Panc1 (cell line): Measurements from ENCODE around the gene FAM120B. TPM values are rescaled to one million over a fixed set of nuclear protein-coding genes. Genes with fewer than 3 reads are reported as not detected.

Experiments
- ATAC-seq: fragments of 200-7000 bp; cut with Tn5 transposase; 2 replicates; pipeline ENCODE4 v1.9.1; 2020; ENCODE audit warnings: mild to moderate bottlenecking, moderate library complexity
- BruUV-seq: library from RNA; stranded (reverse); fragments of 400-500 nt; replicated peaks from 2 replicates; lab custom pipeline; 2021; lab: Mats Ljungman, UMichigan
- CTCF ChIA-PET: fragments of 300-600 bp; sonication (Branson Sonifier 250); formaldehyde crosslinking; loops from one replicate; lab custom pipeline; 2022; ENCODE audit warnings: antibody characterized with exemption; lab: Charles Lee
- POLR2A ChIA-PET: fragments of 300-600 bp; sonication (Branson Sonifier 250); formaldehyde crosslinking; loops from one replicate; lab custom pipeline; 2022; ENCODE audit warnings: antibody characterized with exemption; lab: Charles Lee
- DNase-seq: peaks from one replicate; pipeline ENCODE4 v3.0.0-alpha.2; 2010; ENCODE audit warnings: low read depth, low spot score
- H3K27ac ChIP-seq: 2 replicates; pipeline ENCODE4 v1.5.1; 2011; ENCODE audit warnings: mild to moderate bottlenecking, low read length, inconsistent platforms
- H3K27me3 ChIP-seq: fragments of 200-500 bp; sonication (Bioruptor generic); 2 replicates; pipeline ENCODE4 v1.6.0; 2014; ENCODE audit warnings: low read length, inconsistent platforms; ENCODE audit not compliant: control insufficient read depth, insufficient read depth
- H3K36me3 ChIP-seq: fragments of 200-500 bp; sonication (Bioruptor generic); 2 replicates; pipeline ENCODE4 v1.5.1; 2014; ENCODE audit warnings: inconsistent platforms, mild to moderate bottlenecking, low read length, moderate library complexity; ENCODE audit not compliant: control insufficient read depth, insufficient read depth
- H3K4me1 ChIP-seq: 2 replicates; pipeline ENCODE4 v1.5.1; 2011; ENCODE audit warnings: inconsistent platforms, mild to moderate bottlenecking, low read length, moderate library complexity; ENCODE audit not compliant: control insufficient read depth, insufficient read depth
- H3K4me3 ChIP-seq, 2 experiments: 2 replicates each; pipeline ENCODE4 v1.5.1; 2011 to 2012; ENCODE audit warnings: low read depth in 2 of 2, low read length in 2 of 2, mild to moderate bottlenecking in 2 of 2, inconsistent platforms in 1 of 2, moderate library complexity in 1 of 2
- H3K9me3 ChIP-seq: fragments of 200-500 bp; sonication (Bioruptor generic); 2 replicates; pipeline ENCODE4 v1.5.1; 2014; ENCODE audit warnings: low read depth, mild to moderate bottlenecking, inconsistent platforms, low read length, moderate library complexity; ENCODE audit not compliant: control insufficient read depth, insufficient read depth
- CTCF ChIP-seq: fragments of 450-650 bp; IDR thresholded peaks from 2 replicates; pipeline ENCODE4 v1.5.1; 2017; ENCODE audit warnings: mild to moderate bottlenecking
- POLR2AphosphoS5 ChIP-seq: IDR thresholded peaks from 2 replicates; pipeline ENCODE4 v1.6.1; 2012; ENCODE audit warnings: mild to moderate bottlenecking, low read depth, low read length, moderate library complexity
- REST ChIP-seq, 2 experiments: IDR thresholded peaks; 2 replicates each; pipeline ENCODE4 v1.6.1; 2011 to 2012; ENCODE audit warnings: low read depth in 2 of 2, control low read depth in 1 of 2, low read length in 1 of 2, mild to moderate bottlenecking in 1 of 2, moderate library complexity in 1 of 2; ENCODE audit not compliant: insufficient read depth in 1 of 2
- SIN3A ChIP-seq: IDR thresholded peaks from 2 replicates; pipeline ENCODE4 v1.6.1; 2012; ENCODE audit warnings: low read depth, mild to moderate bottlenecking, low read length, moderate library complexity, borderline replicate concordance; ENCODE audit not compliant: insufficient read depth
- TCF7L2 ChIP-seq: IDR thresholded peaks from 2 replicates; pipeline ENCODE4 v1.6.1; 2011; ENCODE audit warnings: mild to moderate bottlenecking, low read depth, low read length, inconsistent platforms
- in situ Hi-C: cut with HindIII; loops from 2 replicates; pipeline ENCODE4 v1.10.0; 2016; ENCODE audit warnings: low sequenced_read_pairs, low pct_unique_long_range_greater_than_20kb
- intact Hi-C: fragments of 100-400 bp; cut with micrococcal nuclease; formaldehyde crosslinking; loops from one replicate; pipeline ENCODE4 v1.10.0; 2022; ENCODE audit not compliant: unreplicated experiment
- total RNA-seq: library from RNA; stranded (reverse); gene quantifications from one replicate; pipeline ENCODE4 v1.2.1, GENCODE V29; 2021; ENCODE audit not compliant: unreplicated experiment

The FAM120B gene
- total RNA-seq, 1 experiment from 2014 or later, result 38.0 TPM

GRCh38 chr6:170288091-170288631 is 18.4 kb upstream of the FAM120B start:
- no TSS peak for BruUV-seq
- no peaks in the 10 kb centered on the region for H3K9me3 ChIP-seq
- DNase-seq, result no peak
- TF ChIP-seq CTCF (no peak), POLR2AphosphoS5 (no peak), SIN3A (no peak), REST (IDR thresholded peaks at IDR 0.05; ENCODE audit: insufficient read depth in 1 of 2, low read depth in 2 of 2, low read length in 1 of 2) (no peak), TCF7L2 (no peak)
- no peak overlapping the region for H3K27ac ChIP-seq
- ATAC-seq, result no peak
- intact Hi-C loops, result no loop called here
- in situ Hi-C loops, result no loop called here
- CTCF ChIA-PET, result no interaction called here
- peaks cover 18% of the 10 kb centered on the region for H3K27me3 ChIP-seq
- H3K4me1 ChIP-seq, result peaks cover 9% of the 10 kb centered on the region
- H3K4me3 ChIP-seq, result no peak overlapping the region
- POLR2A ChIA-PET, result no interaction called here
- H3K36me3 ChIP-seq, result no peaks in the 10 kb centered on the region

- Histone ChIP-seq H3K36me3 (no peaks in the 10 kb centered on the region), H3K27me3 (peaks cover 23% of the 10 kb centered on the region), H3K4me3 (no peak overlapping the region), H3K9me3 (no peaks in the 10 kb centered on the region), H3K4me1 (peaks cover 11% of the 10 kb centered on the region), H3K27ac (no peak overlapping the region)
- intact Hi-C loops, result no loop called here
- TF ChIP-seq POLR2AphosphoS5, result no peak
- no peak for TF ChIP-seq TCF7L2
- TF ChIP-seq SIN3A, result no peak
- no peak for TF ChIP-seq REST (IDR thresholded peaks at IDR 0.05; ENCODE audit: insufficient read depth in 1 of 2, low read depth in 2 of 2, low read length in 1 of 2)
- TF ChIP-seq CTCF, result no peak
- in situ Hi-C loops, result no loop called here
- ChIA-PET CTCF (no interaction called here), POLR2A (no interaction called here)
- ATAC-seq (no peak), DNase-seq (no peak)
- BruUV-seq, result no TSS peak
Observed at GRCh38 chr6:170288852-170289179, 17.7 kb upstream of the FAM120B start.
